ENCODE data around the gene CNR2. TPM values are rescaled to one million over a fixed set of nuclear protein-coding genes. Genes with fewer than 3 reads are reported as not detected.

CNR2 gene
- total RNA-seq, 1 experiment from 2014 or later: not detected

GRCh38 chr1:23928789-23929188, 15.6 kb upstream of the CNR2 start:
- peaks cover 21% of the 10 kb centered on the region for H3K4me1 ChIP-seq (ENCODE audit: insufficient read depth, low read length, poor library complexity, severe bottlenecking)
- H3K36me3 ChIP-seq (ENCODE audit: insufficient read depth, low read length, poor library complexity, severe bottlenecking): no peaks in the 10 kb centered on the region
- ChIA-PET CTCF (no interaction called here), POLR2A (ENCODE audit: low non-redundant PET) (no interaction called here)
- no TSS peak for BruUV-seq (replicated peaks)
- H3K27ac ChIP-seq (ENCODE audit: low read depth, low read length, poor library complexity, severe bottlenecking): no peak overlapping the region
- no peaks in the 10 kb centered on the region for H3K9me3 ChIP-seq (ENCODE audit: low read depth, low read length, poor library complexity, severe bottlenecking)
- no peak for DNase-seq (ENCODE audit: low spot score)
- H3K4me3 ChIP-seq (ENCODE audit: low read depth, low read length, poor library complexity, severe bottlenecking): no peak overlapping the region
- no peak for TF ChIP-seq EZH2 (IDR thresholded peaks at IDR 0.05; ENCODE audit: borderline replicate concordance, low read depth, low read length, poor library complexity, severe bottlenecking)
- TF ChIP-seq CTCF (conservative IDR thresholded peaks at IDR 0.05; ENCODE audit: low read depth, low read length): no peak
- intact Hi-C loops (cut with micrococcal nuclease; ENCODE audit: unreplicated experiment): no loop called here
- no peaks in the 10 kb centered on the region for H3K27me3 ChIP-seq (replicated peaks; ENCODE audit: insufficient read depth, low read depth, low read length, poor library complexity)

- CTCF ChIA-PET: no interaction called here
- TF ChIP-seq CTCF (conservative IDR thresholded peaks at IDR 0.05; ENCODE audit: low read depth, low read length): no peak
- TF ChIP-seq EZH2 (IDR thresholded peaks at IDR 0.05; ENCODE audit: borderline replicate concordance, low read depth, low read length, poor library complexity, severe bottlenecking): no peak
- no TSS peak for BruUV-seq (replicated peaks)
Observed at GRCh38 chr1:23927097-23927496, 13.9 kb upstream of the CNR2 start.

GRCh38 chr1:23925279-23925678, 12.1 kb upstream of the CNR2 start:
- CTCF ChIA-PET: no interaction called here
- Histone ChIP-seq H3K9me3 (ENCODE audit: low read depth, low read length, poor library complexity, severe bottlenecking) (no peaks in the 10 kb centered on the region), H3K36me3 (ENCODE audit: insufficient read depth, low read length, poor library complexity, severe bottlenecking) (no peaks in the 10 kb centered on the region), H3K27me3 (replicated peaks; ENCODE audit: insufficient read depth, low read depth, low read length, poor library complexity) (no peaks in the 10 kb centered on the region), H3K4me1 (ENCODE audit: insufficient read depth, low read length, poor library complexity, severe bottlenecking) (no peaks in the 10 kb centered on the region), H3K4me3 (ENCODE audit: low read depth, low read length, poor library complexity, severe bottlenecking) (no peak overlapping the region), H3K27ac (ENCODE audit: low read depth, low read length, poor library complexity, severe bottlenecking) (no peak overlapping the region)
- no peak for DNase-seq (ENCODE audit: low spot score)
- TF ChIP-seq EZH2 (IDR thresholded peaks at IDR 0.05; ENCODE audit: borderline replicate concordance, low read depth, low read length, poor library complexity, severe bottlenecking) (no peak), CTCF (conservative IDR thresholded peaks at IDR 0.05; ENCODE audit: low read depth, low read length) (no peak)
- BruUV-seq (replicated peaks): no TSS peak
- intact Hi-C loops (cut with micrococcal nuclease; ENCODE audit: unreplicated experiment): no loop called here
- POLR2A ChIA-PET (ENCODE audit: low non-redundant PET): no interaction called here

More at GRCh38 chr1:23927097-23927496, 13.9 kb upstream of the CNR2 start:
- POLR2A ChIA-PET (ENCODE audit: low non-redundant PET): no interaction called here
- no peak for DNase-seq (ENCODE audit: low spot score)
- no peaks in the 10 kb centered on the region for H3K36me3 ChIP-seq (ENCODE audit: insufficient read depth, low read length, poor library complexity, severe bottlenecking)
- H3K4me3 ChIP-seq (ENCODE audit: low read depth, low read length, poor library complexity, severe bottlenecking): no peak overlapping the region
- no peak overlapping the region for H3K27ac ChIP-seq (ENCODE audit: low read depth, low read length, poor library complexity, severe bottlenecking)
- intact Hi-C loops (cut with micrococcal nuclease; ENCODE audit: unreplicated experiment): no loop called here
- H3K9me3 ChIP-seq (ENCODE audit: low read depth, low read length, poor library complexity, severe bottlenecking): no peaks in the 10 kb centered on the region
- no peaks in the 10 kb centered on the region for H3K27me3 ChIP-seq (replicated peaks; ENCODE audit: insufficient read depth, low read depth, low read length, poor library complexity)
- H3K4me1 ChIP-seq (ENCODE audit: insufficient read depth, low read length, poor library complexity, severe bottlenecking): peaks cover 16% of the 10 kb centered on the region

Data from A673 (cell line).